B cell (primary cell): ENCODE data around the gene CCR4. TPM values are rescaled to one million over a fixed set of nuclear protein-coding genes. Genes with fewer than 3 reads are reported as not detected.

Experiments
- ATAC-seq: fragments of 200-7000 bp; cut with Tn5 transposase; one replicate; pipeline ENCODE4 v1.10.0; 2021; ENCODE audit warnings: low read depth, mild to moderate bottlenecking, moderate number of reproducible peaks, moderate library complexity
- CTCF ChIA-PET: fragments of 350-600 bp; sonication (Branson Sonifier 250); formaldehyde crosslinking; loops from one replicate; lab custom pipeline; 2021; ENCODE audit warnings: antibody characterized with exemption, inconsistent platforms; lab: Charles Lee
- POLR2A ChIA-PET: fragments of 350-600 bp; sonication (Branson Sonifier 250); formaldehyde crosslinking; loops from one replicate; lab custom pipeline; 2021; ENCODE audit warnings: antibody characterized with exemption; lab: Charles Lee
- DNase-seq: peaks from one replicate; pipeline ENCODE4 v3.0.0; 2013
- H2AFZ ChIP-seq: 2 replicates; pipeline ENCODE4 v1.6.1; 2012; ENCODE audit warnings: mild to moderate bottlenecking, low read depth, low read length; ENCODE audit not compliant: insufficient read depth, poor library complexity, severe bottlenecking
- H3K27ac ChIP-seq, 2 donors: 1 replicate in 1 of 2; 2 replicates in 1 of 2; pipeline ENCODE4 v1.5.1; 2012 to 2013; ENCODE audit warnings: low read length in 2 of 2, mild to moderate bottlenecking in 2 of 2, moderate library complexity in 1 of 2
- H3K27me3 ChIP-seq, 4 experiments: fragments of 200-600 bp in 1 of 4; sonication (generic) in 1 of 4; replicated peaks in 1 of 4; 1 replicate in 2 of 4; 2 replicates in 2 of 4; pipeline versions ENCODE4 v1.6.1 to v1.7.0; 2013 to 2016; ENCODE audit warnings: low read length in 3 of 4, mild to moderate bottlenecking in 2 of 4, mixed read lengths in 1 of 4, moderate library complexity in 1 of 4; ENCODE audit not compliant: insufficient read depth in 4 of 4, control insufficient read depth in 3 of 4; ENCODE audit errors: control extremely low read depth in 1 of 4
- H3K36me3 ChIP-seq, 2 experiments: replicated peaks in 1 of 2; 1 replicate in 1 of 2; 2 replicates in 1 of 2; pipeline versions ENCODE4 v1.6.1 to v1.7.1; 2013; ENCODE audit warnings: low read length in 1 of 2; ENCODE audit not compliant: insufficient read depth in 2 of 2, control insufficient read depth in 1 of 2; ENCODE audit errors: control extremely low read depth in 1 of 2, extremely low read depth in 1 of 2
- H3K4me1 ChIP-seq, 2 donors: fragments of 200-600 bp in 1 of 2; sonication (generic) in 1 of 2; 1 replicate in 1 of 2; 2 replicates in 1 of 2; pipeline versions ENCODE4 v1.5.1 to v1.6.1; 2013 to 2017; ENCODE audit warnings: low read length in 2 of 2; ENCODE audit not compliant: control insufficient read depth in 2 of 2, insufficient read depth in 2 of 2
- H3K4me2 ChIP-seq: replicated peaks from 2 replicates; pipeline ENCODE3; 2012; ENCODE audit warnings: mild to moderate bottlenecking, low read depth, low read length; ENCODE audit not compliant: poor library complexity, severe bottlenecking
- H3K4me3 ChIP-seq, 5 experiments: fragments of 200-600 bp in 1 of 5; sonication (generic) in 1 of 5; 1 replicate in 3 of 5; 2 replicates in 2 of 5; pipeline versions ENCODE4 v1.5.1 to v1.7.0; 2011 to 2016; ENCODE audit warnings: low read length in 4 of 5, mild to moderate bottlenecking in 4 of 5, low read depth in 2 of 5, control low read depth in 1 of 5, moderate library complexity in 1 of 5; ENCODE audit not compliant: insufficient read depth in 1 of 5; ENCODE audit errors: control extremely low read depth in 1 of 5, extremely low read depth in 1 of 5
- H3K79me2 ChIP-seq: fragments of 200-600 bp; sonication (generic); one replicate; pipeline ENCODE4 v1.6.0; 2016; ENCODE audit warnings: low read length; ENCODE audit not compliant: control insufficient read depth, insufficient read depth
- H3K9ac ChIP-seq: fragments of 200-600 bp; sonication (generic); 2 replicates; pipeline ENCODE4 v1.6.1; 2017; ENCODE audit warnings: mild to moderate bottlenecking, low read length, moderate library complexity
- H3K9me3 ChIP-seq, 3 donors: one replicate each; pipeline versions ENCODE4 v1.6.1 to v1.7.1; 2013; ENCODE audit warnings: low read length in 2 of 3; ENCODE audit not compliant: control insufficient read depth in 2 of 3, insufficient read depth in 1 of 3; ENCODE audit errors: control extremely low read depth in 1 of 3
- H4K20me1 ChIP-seq: 2 replicates; pipeline ENCODE4 v1.6.0; 2012; ENCODE audit warnings: mild to moderate bottlenecking, low read length; ENCODE audit not compliant: insufficient read depth, control insufficient read depth, poor library complexity, severe bottlenecking
- H3K27ac Mint-ChIP-seq: one replicate; pipeline ENCODE4 v1.8.0; 2021; ENCODE audit warnings: mixed read lengths
- H3K27me3 Mint-ChIP-seq: one replicate; pipeline ENCODE4 v1.8.0; 2021; ENCODE audit warnings: mixed read lengths
- H3K4me1 Mint-ChIP-seq: one replicate; pipeline ENCODE4 v1.8.0; 2021; ENCODE audit warnings: mixed read lengths
- H3K4me3 Mint-ChIP-seq: one replicate; pipeline ENCODE4 v1.8.0; 2021; ENCODE audit warnings: mixed read lengths
- H3K9me3 Mint-ChIP-seq: one replicate; pipeline ENCODE4 v1.8.0; 2022; ENCODE audit warnings: mixed read lengths; ENCODE audit not compliant: insufficient read depth
- CTCF ChIP-seq: fragments of 200-600 bp; IDR thresholded peaks from one replicate; pipeline ENCODE4 v1.8.0; 2022; ENCODE audit warnings: antibody characterized with exemption, mild to moderate bottlenecking
- EZH2 ChIP-seq: IDR thresholded peaks from 2 replicates; pipeline ENCODE4 v1.6.1; 2012; ENCODE audit warnings: borderline replicate concordance, low read depth, mild to moderate bottlenecking, moderate library complexity, low read length; ENCODE audit not compliant: insufficient read depth, poor library complexity, severe bottlenecking
- WGBS: methylation state at CpG from one replicate; pipeline ENCODE4 v1.1.5; 2013; ENCODE audit warnings: missing lambda C conversion rate; ENCODE audit not compliant: insufficient coverage; 5-methylcytosine and 5-hydroxymethylcytosine counted together
- intact Hi-C: fragments of 100-400 bp; cut with micrococcal nuclease; formaldehyde crosslinking; loops from one replicate; pipeline ENCODE4 v1.10.0; 2022
- polyA plus RNA-seq: library from polyadenylated mRNA; depleted of rRNA; stranded (reverse); fragments of >200 nt; gene quantifications from 2 replicates; pipeline ENCODE4 v1.2.3, GENCODE V29; 2012
- total RNA-seq, 2 donors: library from RNA; stranded (reverse); fragments of 120-200 nt in 1 of 2; gene quantifications; 1 replicate in 1 of 2; 2 replicates in 1 of 2; pipeline versions ENCODE4 v1.2.3 to v1.2.4, GENCODE V29; 2013 to 2022

The CCR4 gene
- total and polyA plus RNA-seq, 2 donors (not counting 1 experiment from before 2014, with no cell fraction given): 0.04 to 0.12 TPM

DNA sequence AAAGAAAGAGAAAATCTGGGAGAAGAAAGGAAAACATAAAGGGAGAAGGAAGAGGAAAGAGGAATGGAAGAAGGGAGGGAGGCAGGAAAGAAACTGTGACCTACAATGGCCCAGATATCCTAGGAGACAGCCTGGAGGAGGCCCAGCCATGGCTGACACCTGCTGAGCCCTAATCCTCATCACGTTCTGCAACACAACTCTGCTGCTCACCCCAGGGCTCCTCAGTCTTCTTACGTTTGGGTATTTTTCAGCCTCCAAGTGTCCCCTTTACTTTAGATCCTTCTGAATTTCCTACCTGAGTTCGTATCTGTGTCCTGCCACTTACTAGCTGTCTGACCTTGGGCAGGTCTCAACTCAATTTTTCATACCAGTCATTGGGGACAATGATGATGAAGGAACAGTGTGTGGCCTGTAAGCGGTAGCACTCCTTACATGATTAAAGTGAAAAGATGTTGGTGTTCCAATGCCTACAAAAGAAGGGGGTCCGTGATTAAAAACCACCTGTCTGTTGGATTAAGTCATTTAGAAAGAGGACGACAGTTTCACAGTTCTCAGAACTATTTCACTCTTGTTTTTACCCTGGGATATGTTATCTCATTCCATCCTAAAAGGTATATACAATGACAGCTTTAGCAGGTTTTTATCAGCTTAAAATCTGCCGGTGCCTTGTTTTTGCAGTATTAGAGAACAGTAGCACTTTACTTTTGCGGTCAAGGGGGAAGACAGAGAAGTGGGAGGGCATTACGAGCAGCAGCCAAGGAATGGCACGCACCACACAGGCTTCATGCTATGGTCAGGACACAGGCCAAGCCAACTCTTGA is 47.4 kb downstream of the CCR4 start:
- intact Hi-C loops: no loop called here

More for the DNA sequence above, 47.4 kb downstream of the CCR4 start:
- no peak for DNase-seq
- Mint-ChIP-seq H3K27me3 (no peaks in the 10 kb centered on the region), H3K27ac (no peak overlapping the region), H3K4me3 (no peak overlapping the region), H3K4me1 (peaks cover 14% of the 10 kb centered on the region), H3K9me3 (no peaks in the 10 kb centered on the region)
- Histone ChIP-seq H3K27me3 (no peaks in the 10 kb centered on the region), H3K4me3 (no peak overlapping the region), H2AFZ (no peak overlapping the region), H3K9ac (no peak overlapping the region), H3K36me3 (peaks cover 0 to 27% of the 10 kb centered on the region in 2 experiments), H3K9me3 (no peaks in the 10 kb centered on the region), H3K4me2 (no peak overlapping the region), H3K79me2 (no peaks in the 10 kb centered on the region), H3K27ac (no peak overlapping the region), H4K20me1 (no peaks in the 10 kb centered on the region), H3K4me1 (peaks cover 0 to 3% of the 10 kb centered on the region in 2 donors)
- ChIA-PET CTCF (interaction anchor here (1.1 kb wide), 1 partner anchor 50 kb away, joined by 3 read pairs; no protein-coding TSS in a partner anchor), POLR2A (no interaction called here)
- 92% methylated on average over 5 of the region's 10 CpGs for WGBS
- TF ChIP-seq CTCF (no peak), EZH2 (no peak)
- no peak for ATAC-seq
